ENCODE results near the gene MRPL14.

DNA sequence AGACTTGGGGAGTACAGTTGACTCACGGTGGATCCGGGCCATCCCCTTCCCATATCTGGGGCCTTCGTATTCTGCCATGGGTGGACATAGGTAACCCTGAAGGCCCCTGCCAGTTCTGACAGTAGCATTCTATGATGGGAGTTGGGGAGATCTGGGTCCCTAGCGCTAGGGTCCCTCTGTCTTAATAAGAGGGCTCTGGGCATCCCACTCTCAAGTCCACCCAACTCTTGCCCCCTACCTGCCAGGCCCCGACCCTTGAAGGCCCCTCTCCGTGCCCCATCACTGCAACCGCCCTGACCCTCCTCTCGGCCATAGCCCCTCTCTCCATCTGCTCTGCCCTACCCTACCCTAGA lies 24.8 kb upstream of the MRPL14 start:
- TF ChIP-seq, protein P1, sequence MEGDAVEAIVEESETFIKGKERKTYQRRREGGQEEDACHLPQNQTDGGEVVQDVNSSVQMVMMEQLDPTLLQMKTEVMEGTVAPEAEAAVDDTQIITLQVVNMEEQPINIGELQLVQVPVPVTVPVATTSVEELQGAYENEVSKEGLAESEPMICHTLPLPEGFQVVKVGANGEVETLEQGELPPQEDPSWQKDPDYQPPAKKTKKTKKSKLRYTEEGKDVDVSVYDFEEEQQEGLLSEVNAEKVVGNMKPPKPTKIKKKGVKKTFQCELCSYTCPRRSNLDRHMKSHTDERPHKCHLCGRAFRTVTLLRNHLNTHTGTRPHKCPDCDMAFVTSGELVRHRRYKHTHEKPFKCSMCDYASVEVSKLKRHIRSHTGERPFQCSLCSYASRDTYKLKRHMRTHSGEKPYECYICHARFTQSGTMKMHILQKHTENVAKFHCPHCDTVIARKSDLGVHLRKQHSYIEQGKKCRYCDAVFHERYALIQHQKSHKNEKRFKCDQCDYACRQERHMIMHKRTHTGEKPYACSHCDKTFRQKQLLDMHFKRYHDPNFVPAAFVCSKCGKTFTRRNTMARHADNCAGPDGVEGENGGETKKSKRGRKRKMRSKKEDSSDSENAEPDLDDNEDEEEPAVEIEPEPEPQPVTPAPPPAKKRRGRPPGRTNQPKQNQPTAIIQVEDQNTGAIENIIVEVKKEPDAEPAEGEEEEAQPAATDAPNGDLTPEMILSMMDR (IDR thresholded peaks at IDR 0.05; ENCODE audit: low read depth, low read length, poor library complexity, severe bottlenecking) = peak; percentile 32
- no peak for TF ChIP-seq EZH2phosphoT487 (IDR thresholded peaks at IDR 0.05; ENCODE audit: borderline replicate concordance, low read length)
